ENCODE data around the gene CARNS1. TPM values are rescaled to one million over a fixed set of nuclear protein-coding genes. Genes with fewer than 3 reads are reported as not detected.

CARNS1 gene
- total and polyA plus RNA-seq, 8 donors = 0.39 to 2.2 (median 0.90) TPM

DNA sequence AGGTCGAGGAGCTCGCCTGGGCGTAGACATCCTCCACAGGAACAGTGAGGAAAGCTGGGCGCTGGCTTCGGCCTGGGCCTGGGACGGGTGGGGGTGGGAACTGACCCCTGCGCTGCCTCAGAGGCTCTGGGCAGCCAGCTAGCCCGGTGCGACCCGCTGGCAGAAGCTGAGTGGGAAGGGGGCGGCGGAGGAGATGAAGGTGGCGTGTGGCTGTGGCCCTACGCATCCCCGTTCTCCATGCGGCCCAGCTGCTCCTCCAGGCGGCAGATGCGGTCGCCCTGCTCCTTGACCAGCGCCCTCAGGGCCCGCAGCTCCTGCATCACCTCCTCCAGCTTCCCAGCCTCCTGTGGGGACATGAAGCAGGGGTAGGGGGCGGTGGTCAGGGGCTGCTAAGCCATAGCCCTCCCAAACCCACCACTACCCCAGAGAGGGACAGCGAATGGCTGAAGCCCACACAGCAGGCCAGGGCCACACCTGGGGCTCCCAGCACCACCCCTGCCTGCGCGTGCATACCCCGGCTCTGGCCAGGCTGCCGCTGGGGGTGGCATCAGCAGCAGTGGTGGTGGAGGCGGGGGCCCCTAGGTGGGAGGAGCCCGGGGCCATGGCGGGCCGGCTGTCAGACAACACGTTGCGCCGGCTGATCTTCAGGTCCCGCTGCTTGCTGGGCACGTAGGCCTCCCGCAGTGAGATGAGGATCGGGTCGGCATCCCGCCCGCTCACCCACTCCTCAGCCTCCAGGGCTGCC, 22.9 kb downstream of the CARNS1 start:
- TF ChIP-seq, protein P1, sequence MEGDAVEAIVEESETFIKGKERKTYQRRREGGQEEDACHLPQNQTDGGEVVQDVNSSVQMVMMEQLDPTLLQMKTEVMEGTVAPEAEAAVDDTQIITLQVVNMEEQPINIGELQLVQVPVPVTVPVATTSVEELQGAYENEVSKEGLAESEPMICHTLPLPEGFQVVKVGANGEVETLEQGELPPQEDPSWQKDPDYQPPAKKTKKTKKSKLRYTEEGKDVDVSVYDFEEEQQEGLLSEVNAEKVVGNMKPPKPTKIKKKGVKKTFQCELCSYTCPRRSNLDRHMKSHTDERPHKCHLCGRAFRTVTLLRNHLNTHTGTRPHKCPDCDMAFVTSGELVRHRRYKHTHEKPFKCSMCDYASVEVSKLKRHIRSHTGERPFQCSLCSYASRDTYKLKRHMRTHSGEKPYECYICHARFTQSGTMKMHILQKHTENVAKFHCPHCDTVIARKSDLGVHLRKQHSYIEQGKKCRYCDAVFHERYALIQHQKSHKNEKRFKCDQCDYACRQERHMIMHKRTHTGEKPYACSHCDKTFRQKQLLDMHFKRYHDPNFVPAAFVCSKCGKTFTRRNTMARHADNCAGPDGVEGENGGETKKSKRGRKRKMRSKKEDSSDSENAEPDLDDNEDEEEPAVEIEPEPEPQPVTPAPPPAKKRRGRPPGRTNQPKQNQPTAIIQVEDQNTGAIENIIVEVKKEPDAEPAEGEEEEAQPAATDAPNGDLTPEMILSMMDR (IDR thresholded peaks at IDR 0.05) = no peak
- no peak for FAIRE-seq
- Histone ChIP-seq H3K4me1 (peaks cover 0 to 7% (median 5%) of the 10 kb centered on the region in 3 donors), H3K36me3 (peaks cover 0 to 8% (median 5%) of the 10 kb centered on the region in 3 donors), H3K27me3 (no peaks in the 10 kb centered on the region), H3K4me3 (peak overlapping the region in 1 of 4 donors; percentile 12), H3K27ac (no peak overlapping the region), H3K9me3 (no peaks in the 10 kb centered on the region)
- DNase-seq = peak in 3 of 6 donors; percentile 51 to 80 (median 56)
- intact Hi-C loops (cut with DNase I) = loop anchor here in 1 of 3 donors (10.0 kb wide), 1 partner anchor 56 kb away; no protein-coding TSS in a partner anchor
- WGBS, 2 donors = 84 to 86% methylated on average over 40 to 41 of the region's 41 CpGs
- ATAC-seq = no peak

DNA sequence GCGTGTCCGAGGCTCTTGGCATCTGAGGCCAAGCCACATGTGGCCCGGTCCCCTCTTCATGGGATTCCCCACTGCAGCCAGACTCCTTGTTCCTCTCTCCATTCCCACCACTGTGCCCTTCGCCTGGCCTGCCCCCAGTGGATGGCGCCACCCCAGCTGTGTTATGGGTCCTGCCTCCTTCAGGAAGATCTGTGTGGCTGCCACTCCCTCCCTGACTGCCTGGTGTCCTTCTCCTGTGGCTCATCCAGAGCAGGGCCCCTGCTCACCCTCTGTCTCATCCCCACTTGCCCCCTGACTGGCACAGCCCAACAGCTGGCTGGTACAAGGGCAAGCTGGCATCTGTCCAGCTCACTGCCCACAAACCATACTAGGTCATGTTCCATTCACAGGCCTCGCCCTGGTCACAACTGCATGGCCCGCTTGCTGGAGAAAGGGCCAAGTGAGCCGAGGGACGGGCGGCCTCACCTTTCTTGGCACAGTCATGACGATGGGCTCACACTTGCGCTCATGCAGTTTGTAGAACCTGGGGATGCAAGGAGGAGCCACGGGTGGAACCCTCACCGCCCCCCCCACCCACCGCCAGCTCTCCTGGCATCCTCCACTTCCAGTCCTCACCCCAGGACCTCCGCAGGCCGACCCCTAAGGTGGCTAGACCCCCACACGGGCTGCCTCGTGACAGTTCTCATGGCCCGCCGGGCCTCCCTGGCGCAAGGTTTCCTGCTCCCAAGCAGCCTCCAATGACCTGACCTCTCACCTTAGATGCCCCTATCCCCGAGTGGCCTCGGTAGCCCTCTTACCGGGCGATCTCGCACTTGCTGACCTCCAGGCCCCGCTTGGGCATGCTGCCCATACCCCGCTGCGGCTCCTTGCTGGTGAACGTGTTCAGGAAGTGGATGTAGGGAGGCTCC, 24.1 kb downstream of the CARNS1 start:
- Histone ChIP-seq H3K4me3 (no peak overlapping the region), H3K27me3 (no peaks in the 10 kb centered on the region), H3K4me1 (peaks cover 0 to 10% (median 5%) of the 10 kb centered on the region in 3 donors), H3K36me3 (peaks cover 0 to 2% (median 0%) of the 10 kb centered on the region in 3 donors), H3K9me3 (no peaks in the 10 kb centered on the region), H3K27ac (no peak overlapping the region)
- ATAC-seq (no peak), DNase-seq (peak in 3 of 6 donors; percentile 53 to 76 (median 62)), FAIRE-seq (no peak)
- WGBS, 2 donors = 81 to 84% methylated on average over 31 of the region's 31 CpGs
- intact Hi-C loops (cut with DNase I) = loop anchor here in 1 of 3 donors (10.0 kb wide), 1 partner anchor 55 kb away; no protein-coding TSS in a partner anchor
- TF ChIP-seq, protein P1 (IDR thresholded peaks at IDR 0.05) = no peak

DNA sequence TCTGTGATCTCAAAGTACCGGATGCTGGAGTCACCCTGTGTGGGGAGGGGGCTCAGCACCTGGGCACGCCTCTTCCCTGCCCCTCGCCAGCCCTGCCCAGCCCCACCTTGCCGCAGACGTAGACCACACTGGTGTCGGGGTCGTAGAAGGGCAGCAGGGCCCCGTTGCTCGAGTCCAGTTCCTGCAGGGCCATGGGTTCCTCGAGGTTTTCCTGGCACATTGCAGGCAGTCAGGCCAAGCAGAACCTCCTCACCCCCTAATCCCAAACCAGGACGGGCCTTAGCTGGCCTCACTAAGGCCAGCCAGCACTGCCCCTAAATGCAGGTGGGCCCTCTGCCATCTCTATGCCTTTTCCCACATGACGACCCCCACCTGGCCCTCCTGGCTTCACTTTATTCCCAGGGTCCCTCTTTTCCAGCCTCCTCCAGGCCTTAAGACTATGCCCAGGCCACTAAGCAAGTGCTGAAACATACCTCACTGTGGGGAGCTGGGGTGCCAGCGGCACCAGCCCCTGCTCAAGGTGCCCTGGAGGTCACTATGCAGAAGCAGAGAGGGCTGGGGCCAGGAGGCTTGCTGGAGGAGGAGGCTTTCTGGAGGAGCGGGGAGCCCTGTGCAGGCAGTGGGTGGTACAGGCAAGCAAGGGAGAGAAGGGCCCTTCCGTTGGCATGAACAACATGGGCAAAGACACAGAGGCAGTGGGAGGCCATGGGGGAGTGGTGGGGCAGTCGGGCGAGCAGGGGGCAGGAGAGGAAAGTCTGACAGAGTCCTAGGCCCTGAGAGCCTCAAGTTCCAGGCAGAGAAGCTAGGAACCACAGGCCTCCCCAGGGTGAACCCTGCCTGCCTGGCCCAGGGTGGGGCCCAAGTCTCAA, 25.0 kb downstream of the CARNS1 start:
- ATAC-seq (no peak), DNase-seq (peak in 2 of 6 donors; percentile 43 to 77), FAIRE-seq (no peak)
- H3K9me3 ChIP-seq = no peaks in the 10 kb centered on the region
- intact Hi-C loops (cut with DNase I) = no loop called here
- WGBS, 2 donors = 86 to 94% methylated on average over 15 to 17 of the region's 17 CpGs
- H3K4me1 ChIP-seq = peaks cover 0 to 10% (median 5%) of the 10 kb centered on the region in 3 donors
- H3K4me3 ChIP-seq = no peak overlapping the region
- no peaks in the 10 kb centered on the region for H3K27me3 ChIP-seq
- H3K27ac ChIP-seq = no peak overlapping the region
- TF ChIP-seq, protein P1 (IDR thresholded peaks at IDR 0.05) = no peak
- no peaks in the 10 kb centered on the region for H3K36me3 ChIP-seq

- H3K36me3 ChIP-seq = no peaks in the 10 kb centered on the region
- H3K27me3 ChIP-seq = no peaks in the 10 kb centered on the region
- FAIRE-seq = no peak
- WGBS, 2 donors = 91% methylated on average over 21 of the region's 21 CpGs
- peaks cover 0 to 10% (median 5%) of the 10 kb centered on the region in 3 donors for H3K4me1 ChIP-seq
- no peak for ATAC-seq
- TF ChIP-seq, protein P1 (IDR thresholded peaks at IDR 0.05) = no peak
- H3K4me3 ChIP-seq = no peak overlapping the region
- DNase-seq = peak in 1 of 6 donors; percentile 60
- no peak overlapping the region for H3K27ac ChIP-seq
- intact Hi-C loops (cut with DNase I) = no loop called here
- H3K9me3 ChIP-seq = no peaks in the 10 kb centered on the region
Measured at GRCh38 chr11:67441098-67441563, 25.7 kb downstream of the CARNS1 start.

All from pancreas (tissue), 10 donors.